ENCODE data around the gene MBD3L5.
"Not testable (repeated sequence)": the region's sequence is repeated elsewhere in the genome, so short reads cannot be mapped to it uniquely, and the experiment has no call there.

MBD3L5 gene

DNA sequence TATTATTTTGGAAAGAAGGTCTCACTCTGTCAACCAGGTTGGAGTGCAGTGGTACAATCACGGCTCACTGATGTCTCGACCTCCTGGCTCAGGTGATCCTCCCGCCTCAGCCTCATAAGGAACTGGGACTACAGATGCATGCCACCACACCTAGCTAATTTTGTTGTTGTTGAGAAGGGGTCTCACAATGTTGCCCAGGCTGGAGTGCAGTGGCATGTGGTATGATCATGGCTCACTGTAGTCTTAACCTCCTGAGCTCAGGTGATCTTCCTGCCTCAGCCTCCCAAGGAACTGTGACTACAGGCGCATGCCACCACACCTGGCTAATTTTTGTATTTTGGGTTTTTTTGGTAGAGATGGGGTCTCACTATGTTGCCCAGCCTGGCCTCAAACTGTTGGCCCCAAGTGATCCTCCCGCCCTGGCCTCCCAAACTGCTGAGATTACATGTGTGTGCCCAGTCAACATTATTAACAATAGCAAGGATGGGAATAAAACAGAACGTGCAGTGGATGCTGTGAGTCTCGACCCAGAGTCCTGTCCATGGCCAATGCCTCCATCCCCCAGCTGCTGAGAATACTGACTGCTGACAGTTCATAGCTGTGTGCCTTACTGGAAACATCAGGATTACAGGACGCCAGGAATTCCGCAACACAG lies 33.5 kb downstream of the MBD3L5 start:
- H4K20me1 ChIP-seq (ENCODE audit: insufficient read depth, low read length, poor library complexity, severe bottlenecking): no peaks in the 10 kb centered on the region
- no peak overlapping the region for H3K4me2 ChIP-seq (ENCODE audit: low read depth, low read length, poor library complexity, severe bottlenecking)
- H3K27me3 ChIP-seq (ENCODE audit: insufficient read depth, low read length, poor library complexity, severe bottlenecking): no peaks in the 10 kb centered on the region
- TF ChIP-seq EZH2phosphoT487 (IDR thresholded peaks at IDR 0.05; ENCODE audit: borderline replicate concordance): no peak
- TF ChIP-seq, protein P1, sequence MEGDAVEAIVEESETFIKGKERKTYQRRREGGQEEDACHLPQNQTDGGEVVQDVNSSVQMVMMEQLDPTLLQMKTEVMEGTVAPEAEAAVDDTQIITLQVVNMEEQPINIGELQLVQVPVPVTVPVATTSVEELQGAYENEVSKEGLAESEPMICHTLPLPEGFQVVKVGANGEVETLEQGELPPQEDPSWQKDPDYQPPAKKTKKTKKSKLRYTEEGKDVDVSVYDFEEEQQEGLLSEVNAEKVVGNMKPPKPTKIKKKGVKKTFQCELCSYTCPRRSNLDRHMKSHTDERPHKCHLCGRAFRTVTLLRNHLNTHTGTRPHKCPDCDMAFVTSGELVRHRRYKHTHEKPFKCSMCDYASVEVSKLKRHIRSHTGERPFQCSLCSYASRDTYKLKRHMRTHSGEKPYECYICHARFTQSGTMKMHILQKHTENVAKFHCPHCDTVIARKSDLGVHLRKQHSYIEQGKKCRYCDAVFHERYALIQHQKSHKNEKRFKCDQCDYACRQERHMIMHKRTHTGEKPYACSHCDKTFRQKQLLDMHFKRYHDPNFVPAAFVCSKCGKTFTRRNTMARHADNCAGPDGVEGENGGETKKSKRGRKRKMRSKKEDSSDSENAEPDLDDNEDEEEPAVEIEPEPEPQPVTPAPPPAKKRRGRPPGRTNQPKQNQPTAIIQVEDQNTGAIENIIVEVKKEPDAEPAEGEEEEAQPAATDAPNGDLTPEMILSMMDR (conservative IDR thresholded peaks at IDR 0.05; ENCODE audit: low read length): no peak
- no peaks in the 10 kb centered on the region for H3K9me3 ChIP-seq (ENCODE audit: insufficient read depth, low read depth, low read length)
- no peaks in the 10 kb centered on the region for H3K9me2 ChIP-seq (replicated peaks; ENCODE audit: low read depth, low read length)
- no peaks in the 10 kb centered on the region for H3K79me2 ChIP-seq (ENCODE audit: insufficient read depth, low read length)
- H3F3A ChIP-seq (ENCODE audit: low read depth): no peaks in the 10 kb centered on the region; the same call in 1 of the 2 replicates
- no peaks in the 10 kb centered on the region for H3K4me1 ChIP-seq (ENCODE audit: insufficient read depth, low read length, poor library complexity, severe bottlenecking)
- no peak overlapping the region for H3K4me3 ChIP-seq (ENCODE audit: low read length, poor library complexity, severe bottlenecking)
- H3K36me3 ChIP-seq (ENCODE audit: insufficient read depth, low read length): no peaks in the 10 kb centered on the region
- H3K9ac ChIP-seq (ENCODE audit: low read depth, low read length, poor library complexity, severe bottlenecking): no peak overlapping the region
- no peak overlapping the region for H2AFZ ChIP-seq (ENCODE audit: low read length)

DNA sequence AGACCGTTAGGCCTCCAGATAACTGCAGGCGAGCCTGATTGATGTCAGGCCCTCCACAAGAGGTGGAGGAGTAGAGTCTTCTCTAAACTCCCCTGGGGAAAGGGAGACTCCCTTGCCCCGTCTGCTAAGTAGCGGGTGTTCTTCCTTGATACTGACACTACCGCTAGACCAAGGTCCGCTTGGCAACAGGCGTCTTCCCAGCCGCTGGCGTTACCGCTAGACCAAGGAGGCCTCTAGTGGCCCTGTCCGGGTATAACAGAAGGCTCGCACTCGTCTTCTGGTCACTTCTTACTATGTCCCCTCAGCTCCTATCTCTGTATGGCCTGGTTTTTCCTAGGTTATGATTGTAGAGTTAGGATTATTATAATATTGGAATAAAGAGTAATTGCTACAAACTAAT lies 36.7 kb downstream of the MBD3L5 start:
- H3K36me3 ChIP-seq (ENCODE audit: insufficient read depth, low read length); H3K9me2 ChIP-seq (replicated peaks; ENCODE audit: low read depth, low read length); H3K4me1 ChIP-seq (ENCODE audit: insufficient read depth, low read length, poor library complexity, severe bottlenecking); H3K9ac ChIP-seq (ENCODE audit: low read depth, low read length, poor library complexity, severe bottlenecking); H3K4me2 ChIP-seq (ENCODE audit: low read depth, low read length, poor library complexity, severe bottlenecking); H2AFZ ChIP-seq (ENCODE audit: low read length); H3F3A ChIP-seq (ENCODE audit: low read depth); H3K27me3 ChIP-seq (ENCODE audit: insufficient read depth, low read length, poor library complexity, severe bottlenecking); H3K9me3 ChIP-seq (ENCODE audit: insufficient read depth, low read depth, low read length); H3K4me3 ChIP-seq (ENCODE audit: low read length, poor library complexity, severe bottlenecking): not testable (repeated sequence)
- H4K20me1 ChIP-seq (ENCODE audit: insufficient read depth, low read length, poor library complexity, severe bottlenecking): peaks cover 18% of the 10 kb centered on the region
- peaks cover 19% of the 10 kb centered on the region for H3K79me2 ChIP-seq (ENCODE audit: insufficient read depth, low read length)

DNA sequence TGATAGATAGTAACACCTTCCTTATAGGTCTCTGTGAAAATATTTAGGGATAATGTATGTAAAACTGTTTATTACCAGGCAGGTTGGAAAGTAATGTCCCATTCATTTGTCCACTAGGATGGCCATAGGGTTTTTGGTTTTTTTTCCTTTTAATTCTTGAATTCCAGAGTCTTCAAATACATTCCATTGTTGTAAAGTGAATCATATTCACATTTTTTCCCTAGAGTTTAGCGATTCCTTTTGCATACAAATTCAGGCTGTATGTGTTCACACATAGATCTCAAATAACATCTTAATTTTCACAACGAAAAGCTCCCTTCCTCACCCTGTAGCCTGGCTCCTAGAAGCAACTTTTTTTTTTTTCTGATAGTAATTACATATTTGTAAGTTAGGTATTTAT lies 37.3 kb downstream of the MBD3L5 start:
- TF ChIP-seq, protein P1 (conservative IDR thresholded peaks at IDR 0.05; ENCODE audit: low read length): no peak
- TF ChIP-seq EZH2phosphoT487 (IDR thresholded peaks at IDR 0.05; ENCODE audit: borderline replicate concordance): no peak
- no peak overlapping the region for H2AFZ ChIP-seq (ENCODE audit: low read length)
- peaks cover 10% of the 10 kb centered on the region for H3K4me1 ChIP-seq (ENCODE audit: insufficient read depth, low read length, poor library complexity, severe bottlenecking)
- H3K9me3 ChIP-seq (ENCODE audit: insufficient read depth, low read depth, low read length): no peaks in the 10 kb centered on the region
- no peaks in the 10 kb centered on the region; the same call in 1 of the 2 replicates for H3F3A ChIP-seq (ENCODE audit: low read depth)
- no peak overlapping the region for H3K4me3 ChIP-seq (ENCODE audit: low read length, poor library complexity, severe bottlenecking)
- no peaks in the 10 kb centered on the region for H3K9me2 ChIP-seq (replicated peaks; ENCODE audit: low read depth, low read length)
- no peaks in the 10 kb centered on the region for H3K27me3 ChIP-seq (ENCODE audit: insufficient read depth, low read length, poor library complexity, severe bottlenecking)
- no peak overlapping the region for H3K4me2 ChIP-seq (ENCODE audit: low read depth, low read length, poor library complexity, severe bottlenecking)
- H3K36me3 ChIP-seq (ENCODE audit: insufficient read depth, low read length): peaks cover 7% of the 10 kb centered on the region; the same call in 1 of the 2 replicates
- H3K9ac ChIP-seq (ENCODE audit: low read depth, low read length, poor library complexity, severe bottlenecking): no peak overlapping the region
- peaks cover 19% of the 10 kb centered on the region for H3K79me2 ChIP-seq (ENCODE audit: insufficient read depth, low read length)
- peaks cover 18% of the 10 kb centered on the region for H4K20me1 ChIP-seq (ENCODE audit: insufficient read depth, low read length, poor library complexity, severe bottlenecking)

DNA sequence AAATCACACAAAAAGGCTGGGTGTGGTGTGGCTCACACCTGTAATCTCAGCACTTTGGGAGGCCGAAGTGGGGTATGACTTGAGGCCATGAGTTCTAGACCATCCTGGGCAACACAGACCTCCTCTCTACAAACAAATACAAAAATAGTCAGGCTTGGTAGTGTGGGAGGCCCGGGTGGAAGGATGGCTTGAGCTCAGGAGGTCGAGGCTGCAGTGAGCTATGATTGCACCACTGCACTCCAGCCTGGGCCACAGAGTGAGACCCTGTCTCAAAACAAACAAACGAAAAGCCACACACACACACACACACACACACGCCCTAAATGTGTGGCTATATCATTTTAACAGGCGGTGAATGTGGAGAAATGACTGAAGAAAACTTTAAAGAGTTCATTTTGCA lies 38.2 kb downstream of the MBD3L5 start:
- Histone ChIP-seq H3K9ac (ENCODE audit: low read depth, low read length, poor library complexity, severe bottlenecking) (no peak overlapping the region), H3K4me2 (ENCODE audit: low read depth, low read length, poor library complexity, severe bottlenecking) (peak overlapping the region; percentile 54), H3K9me2 (replicated peaks; ENCODE audit: low read depth, low read length) (no peaks in the 10 kb centered on the region), H3K36me3 (ENCODE audit: insufficient read depth, low read length) (peaks cover 10% of the 10 kb centered on the region; the same call in 1 of the 2 replicates), H3K4me3 (ENCODE audit: low read length, poor library complexity, severe bottlenecking) (peak overlapping the region; percentile 50), H3K79me2 (ENCODE audit: insufficient read depth, low read length) (peaks cover 19% of the 10 kb centered on the region), H4K20me1 (ENCODE audit: insufficient read depth, low read length, poor library complexity, severe bottlenecking) (peaks cover 18% of the 10 kb centered on the region), H2AFZ (ENCODE audit: low read length) (peak overlapping the region; percentile 74), H3K27me3 (ENCODE audit: insufficient read depth, low read length, poor library complexity, severe bottlenecking) (no peaks in the 10 kb centered on the region), H3K9me3 (ENCODE audit: insufficient read depth, low read depth, low read length) (no peaks in the 10 kb centered on the region), H3K4me1 (ENCODE audit: insufficient read depth, low read length, poor library complexity, severe bottlenecking) (peaks cover 10% of the 10 kb centered on the region), H3F3A (ENCODE audit: low read depth) (no peaks in the 10 kb centered on the region; the same call in 1 of the 2 replicates)
- TF ChIP-seq, protein P1 (conservative IDR thresholded peaks at IDR 0.05; ENCODE audit: low read length): no peak
- TF ChIP-seq EZH2phosphoT487 (IDR thresholded peaks at IDR 0.05; ENCODE audit: borderline replicate concordance): no peak
